Osteoblast (primary cell): ENCODE results near the gene CAV1. TPM values are rescaled to one million over a fixed set of nuclear protein-coding genes. Genes with fewer than 3 reads are reported as not detected.

Experiments used
- DNase-seq: peaks from one replicate; pipeline ENCODE4 v3.0.0; 2011; ENCODE audit warnings: low spot score, mixed read lengths; ENCODE audit not compliant: insufficient read length; ENCODE audit errors: missing footprints
- H2AFZ ChIP-seq: 2 replicates; pipeline ENCODE4 v1.6.0; 2011; ENCODE audit warnings: mild to moderate bottlenecking, low read length
- H3K27ac ChIP-seq: 2 replicates; pipeline ENCODE4 v1.5.1; 2011; ENCODE audit warnings: mild to moderate bottlenecking, low read depth, low read length, moderate library complexity
- H3K27me3 ChIP-seq: 2 replicates; pipeline ENCODE4 v1.6.0; 2012; ENCODE audit warnings: mild to moderate bottlenecking, control low read depth, inconsistent platforms, low read length, moderate library complexity; ENCODE audit not compliant: insufficient read depth
- H3K36me3 ChIP-seq: 2 replicates; pipeline ENCODE4 v1.5.1; 2011; ENCODE audit warnings: mild to moderate bottlenecking, low read length, control low read depth, moderate library complexity; ENCODE audit not compliant: insufficient read depth
- H3K4me1 ChIP-seq: 2 replicates; pipeline ENCODE4 v1.5.1; 2011; ENCODE audit warnings: mild to moderate bottlenecking, low read length, control low read depth, moderate library complexity; ENCODE audit not compliant: insufficient read depth
- H3K4me2 ChIP-seq: 2 replicates; pipeline ENCODE4 v1.6.0; 2011; ENCODE audit warnings: mild to moderate bottlenecking, low read length; ENCODE audit not compliant: insufficient read depth
- H3K4me3 ChIP-seq: fragments of 200-600 bp; sonication (generic); 3 replicates; pipeline ENCODE4 v1.5.1; 2012; ENCODE audit warnings: mild to moderate bottlenecking, low read length, inconsistent platforms; ENCODE audit not compliant: insufficient read depth
- H3K79me2 ChIP-seq: 2 replicates; pipeline ENCODE4 v1.6.0; 2012; ENCODE audit warnings: mild to moderate bottlenecking, low read length, control low read depth, inconsistent platforms; ENCODE audit not compliant: insufficient read depth
- H3K9me3 ChIP-seq: 2 replicates; pipeline ENCODE4 v1.5.1; 2011; ENCODE audit warnings: low read depth, low read length, control low read depth
- H4K20me1 ChIP-seq: 2 replicates; pipeline ENCODE4 v1.6.0; 2012; ENCODE audit warnings: mild to moderate bottlenecking, low read length, control low read depth; ENCODE audit not compliant: insufficient read depth
- total RNA-seq: library from RNA; depleted of rRNA; stranded (reverse); fragments of >200 nt; gene quantifications from 2 replicates; pipeline ENCODE4 v1.2.3, GENCODE V29; 2012
- TF ChIP-seq, protein P1 (sequence below): IDR thresholded peaks from 2 replicates; pipeline ENCODE4 v1.5.1; 2011; ENCODE audit warnings: mild to moderate bottlenecking, low read depth, low read length, moderate library complexity; ENCODE audit errors: extremely low read depth

The CAV1 gene
- total RNA-seq, 1 donor, result 337 TPM

DNA sequence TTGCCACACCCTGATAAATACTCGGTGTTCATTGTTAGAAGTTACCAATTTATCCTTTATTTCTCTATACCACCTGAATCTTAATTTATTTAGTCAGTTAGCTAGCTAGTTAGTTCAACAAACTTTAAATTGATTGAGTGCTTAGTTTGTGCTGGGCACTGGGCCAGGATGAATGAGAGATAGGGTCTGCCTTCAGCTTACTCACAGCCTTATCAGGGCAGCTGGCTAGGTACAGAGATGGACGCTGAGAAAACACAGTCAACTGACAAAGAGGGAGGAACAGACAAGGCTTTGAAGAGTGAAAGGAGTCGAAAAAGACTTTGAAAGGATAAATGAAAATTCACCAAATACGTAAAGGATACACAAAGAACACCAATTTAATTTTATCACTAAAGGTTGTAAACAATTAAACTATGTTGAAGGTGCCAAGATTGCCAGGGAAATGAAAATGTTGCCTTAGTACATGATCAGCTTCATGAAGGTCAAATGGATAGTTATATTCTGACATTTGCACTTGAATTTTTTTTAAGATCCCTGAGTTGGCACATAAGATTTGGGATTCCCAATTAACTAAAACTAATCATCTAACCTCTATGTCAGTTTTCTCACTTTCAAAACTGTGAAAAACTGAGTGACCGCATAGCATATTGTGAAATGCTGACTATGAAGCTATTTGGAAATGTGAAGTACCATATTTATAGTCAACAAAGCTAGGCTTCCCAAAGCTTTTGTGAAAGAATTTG is 23.2 kb upstream of the CAV1 start:
- Histone ChIP-seq H3K79me2 (peaks cover 49% of the 10 kb centered on the region), H2AFZ (no peak overlapping the region), H3K36me3 (peaks cover 13% of the 10 kb centered on the region), H3K4me2 (peak overlapping the region; percentile 93), H3K9me3 (no peaks in the 10 kb centered on the region), H4K20me1 (no peaks in the 10 kb centered on the region), H3K4me1 (peaks cover 26% of the 10 kb centered on the region), H3K27me3 (no peaks in the 10 kb centered on the region), H3K27ac (peak overlapping the region; percentile 46), H3K4me3 (peak overlapping the region; percentile 89)
- TF ChIP-seq, protein P1, sequence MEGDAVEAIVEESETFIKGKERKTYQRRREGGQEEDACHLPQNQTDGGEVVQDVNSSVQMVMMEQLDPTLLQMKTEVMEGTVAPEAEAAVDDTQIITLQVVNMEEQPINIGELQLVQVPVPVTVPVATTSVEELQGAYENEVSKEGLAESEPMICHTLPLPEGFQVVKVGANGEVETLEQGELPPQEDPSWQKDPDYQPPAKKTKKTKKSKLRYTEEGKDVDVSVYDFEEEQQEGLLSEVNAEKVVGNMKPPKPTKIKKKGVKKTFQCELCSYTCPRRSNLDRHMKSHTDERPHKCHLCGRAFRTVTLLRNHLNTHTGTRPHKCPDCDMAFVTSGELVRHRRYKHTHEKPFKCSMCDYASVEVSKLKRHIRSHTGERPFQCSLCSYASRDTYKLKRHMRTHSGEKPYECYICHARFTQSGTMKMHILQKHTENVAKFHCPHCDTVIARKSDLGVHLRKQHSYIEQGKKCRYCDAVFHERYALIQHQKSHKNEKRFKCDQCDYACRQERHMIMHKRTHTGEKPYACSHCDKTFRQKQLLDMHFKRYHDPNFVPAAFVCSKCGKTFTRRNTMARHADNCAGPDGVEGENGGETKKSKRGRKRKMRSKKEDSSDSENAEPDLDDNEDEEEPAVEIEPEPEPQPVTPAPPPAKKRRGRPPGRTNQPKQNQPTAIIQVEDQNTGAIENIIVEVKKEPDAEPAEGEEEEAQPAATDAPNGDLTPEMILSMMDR, result no peak
- DNase-seq, result no peak

DNA sequence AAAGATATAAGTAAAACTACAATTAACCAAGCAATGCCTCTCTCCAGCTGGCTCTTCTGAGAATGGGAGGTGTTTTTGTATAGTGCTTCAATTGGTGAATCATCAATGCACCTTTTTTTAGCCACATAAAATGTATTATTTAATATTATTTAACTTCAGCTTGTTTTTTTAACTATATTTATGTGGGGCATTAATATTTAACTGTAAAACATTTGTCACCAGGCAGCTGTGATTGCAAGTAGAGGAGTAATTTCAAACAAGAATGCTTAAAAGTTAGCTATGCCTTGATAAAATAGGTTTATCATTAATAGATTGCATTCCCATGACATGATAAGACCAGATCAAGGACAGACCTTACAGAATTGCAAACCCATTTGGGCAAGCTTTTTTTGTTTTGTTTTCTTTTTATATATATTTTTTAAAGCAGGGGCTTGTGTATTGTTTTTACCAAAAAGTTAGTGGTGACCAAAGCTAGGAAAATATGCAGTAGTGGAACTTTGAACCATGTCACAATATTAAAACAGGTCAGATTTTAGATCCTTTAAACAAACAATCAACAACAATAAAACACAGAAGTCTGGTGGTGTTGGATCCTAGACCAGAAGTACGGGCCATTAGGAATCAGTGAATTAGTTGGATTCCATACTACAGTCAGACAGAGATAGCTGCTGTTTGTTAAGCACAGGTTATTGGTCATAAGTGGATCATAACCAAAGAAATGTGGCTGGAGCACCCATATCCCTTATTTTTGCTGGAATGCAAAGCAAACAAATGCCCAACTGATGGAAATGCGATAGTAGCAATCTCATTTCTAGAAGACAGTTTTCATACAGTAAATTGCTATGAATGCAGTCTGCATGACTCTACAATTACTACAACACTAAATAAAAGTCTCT is 22.4 kb upstream of the CAV1 start:
- peaks cover 49% of the 10 kb centered on the region for H3K79me2 ChIP-seq
- H3K27ac ChIP-seq, result no peak overlapping the region
- H3K4me2 ChIP-seq, result peak overlapping the region; percentile 93
- H3K9me3 ChIP-seq, result no peaks in the 10 kb centered on the region
- no peak overlapping the region for H3K4me3 ChIP-seq
- peaks cover 26% of the 10 kb centered on the region for H3K4me1 ChIP-seq
- H3K36me3 ChIP-seq, result peaks cover 20% of the 10 kb centered on the region
- no peak overlapping the region for H2AFZ ChIP-seq
- no peaks in the 10 kb centered on the region for H3K27me3 ChIP-seq
- DNase-seq, result no peak
- TF ChIP-seq, protein P1, result no peak
- no peaks in the 10 kb centered on the region for H4K20me1 ChIP-seq

DNA sequence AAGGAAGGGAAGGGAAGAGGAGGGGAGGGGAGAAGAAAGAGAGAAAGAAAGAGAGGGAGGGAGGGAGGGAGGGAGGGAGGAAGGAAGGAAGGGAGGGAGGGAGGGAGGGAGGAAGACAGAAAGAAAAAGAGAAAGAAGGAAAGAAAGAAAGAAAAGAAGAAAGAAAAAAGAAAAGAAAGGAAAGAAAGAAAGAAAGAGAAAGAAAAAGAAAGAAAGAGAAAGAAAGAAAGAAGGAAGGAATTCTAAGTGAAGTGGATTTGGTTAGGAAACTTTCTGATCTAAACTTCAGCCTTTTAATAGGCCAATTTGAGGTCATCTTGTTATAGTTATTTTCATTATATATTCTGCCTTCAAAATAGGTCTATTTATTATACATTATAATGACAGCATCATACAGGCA is 21.0 kb upstream of the CAV1 start:
- Histone ChIP-seq H3K4me2 (no peak overlapping the region), H3K9me3 (no peaks in the 10 kb centered on the region), H3K4me3 (no peak overlapping the region), H2AFZ (no peak overlapping the region), H3K27ac (no peak overlapping the region), H3K4me1 (peaks cover 26% of the 10 kb centered on the region), H3K36me3 (peaks cover 29% of the 10 kb centered on the region), H3K27me3 (no peaks in the 10 kb centered on the region), H4K20me1 (no peaks in the 10 kb centered on the region), H3K79me2 (peaks cover 49% of the 10 kb centered on the region)
- DNase-seq, result no peak
- TF ChIP-seq, protein P1, result no peak

DNA sequence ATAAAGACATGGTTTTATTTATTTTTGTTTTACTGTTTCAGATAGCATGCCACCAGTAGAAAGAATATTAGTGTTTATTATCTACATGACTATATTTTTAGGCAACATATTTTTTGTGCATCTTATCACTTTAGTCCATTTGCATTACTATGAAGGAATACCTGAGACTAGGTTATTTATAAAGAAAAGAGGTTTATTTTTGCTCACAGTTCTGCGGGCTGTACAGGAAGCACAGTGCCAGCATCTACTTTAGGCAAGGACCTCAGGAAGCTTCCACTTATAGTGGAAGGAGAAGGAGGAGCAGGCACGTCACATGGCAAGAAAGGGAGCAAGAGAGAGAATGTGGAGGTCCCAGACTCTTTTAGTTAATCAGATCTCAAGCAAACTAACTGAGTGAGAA is 19.6 kb upstream of the CAV1 start:
- H4K20me1 ChIP-seq, result no peaks in the 10 kb centered on the region
- TF ChIP-seq, protein P1, result no peak
- H3K36me3 ChIP-seq, result peaks cover 29% of the 10 kb centered on the region
- H3K4me3 ChIP-seq, result no peak overlapping the region
- H3K79me2 ChIP-seq, result peaks cover 44% of the 10 kb centered on the region
- no peak overlapping the region for H3K27ac ChIP-seq
- H2AFZ ChIP-seq, result no peak overlapping the region
- DNase-seq, result no peak
- H3K27me3 ChIP-seq, result no peaks in the 10 kb centered on the region
- H3K9me3 ChIP-seq, result no peaks in the 10 kb centered on the region
- H3K4me1 ChIP-seq, result peaks cover 23% of the 10 kb centered on the region
- no peak overlapping the region for H3K4me2 ChIP-seq
